ENCODE measurements around the gene RPL18.
"Not testable (repeated sequence)": the region's sequence is repeated elsewhere in the genome, so short reads cannot be mapped to it uniquely, and the experiment has no call there.

Gene RPL18

GRCh38 chr19:48644355-48644754 is 25.4 kb upstream of the RPL18 start:
- no peak for DNase-seq

- DNase-seq = no peak
Observed at GRCh38 chr19:48642862-48643261, 23.9 kb upstream of the RPL18 start.

- DNase-seq = no peak
Observed at GRCh38 chr19:48641850-48642249, 22.9 kb upstream of the RPL18 start.

- no peak for DNase-seq
Observed at GRCh38 chr19:48639483-48640375, 20.8 kb upstream of the RPL18 start.

- no peak for DNase-seq
Observed at GRCh38 chr19:48638831-48639381, 19.9 kb upstream of the RPL18 start.

- DNase-seq = peak; percentile 91
Observed at GRCh38 chr19:48637948-48638830, 19.2 kb upstream of the RPL18 start.

- peak; percentile 98 for DNase-seq
Observed at GRCh38 chr19:48637449-48637947, 18.5 kb upstream of the RPL18 start.

- peak; percentile 66 for DNase-seq
Observed at GRCh38 chr19:48636859-48637448, 18.0 kb upstream of the RPL18 start, which contains the start of gene DBP. DBP (minus strand) TSS chr19:48637379; CDS start chr19:48636994, 385 bp downstream.

- peak; percentile 36 for DNase-seq
Observed at GRCh38 chr19:48635966-48636858, 17.2 kb upstream of the RPL18 start.

- DNase-seq = peak; percentile 33
Observed at GRCh38 chr19:48635263-48635965, 16.4 kb upstream of the RPL18 start.

- peak; percentile 97 for DNase-seq
Observed at GRCh38 chr19:48634424-48635262, 15.7 kb upstream of the RPL18 start.

- DNase-seq = no peak
Observed at GRCh38 chr19:48634036-48634342, 15.0 kb upstream of the RPL18 start.

- DNase-seq = no peak
Observed at GRCh38 chr19:48633148-48634035, 14.4 kb upstream of the RPL18 start.

GRCh38 chr19:48632692-48633147 is 13.7 kb upstream of the RPL18 start:
- DNase-seq = no peak

GRCh38 chr19:48632286-48632685 is 13.3 kb upstream of the RPL18 start:
- not testable (repeated sequence) for DNase-seq

GRCh38 chr19:48631225-48631624 is 12.2 kb upstream of the RPL18 start:
- DNase-seq = no peak

- DNase-seq = no peak
Observed at GRCh38 chr19:48630296-48631063, 11.5 kb upstream of the RPL18 start.

Measured in NCI-H1694 treated with DMSO at 0.1 percent for 48 hours (cell line).